SU-DHL-6 (cell line): ENCODE data around the gene RTEL1.

Source experiments
- H2AFZ ChIP-seq: fragments of 200-600 bp; sonication (generic); 2 replicates; pipeline ENCODE4 v1.6.1; 2014; ENCODE audit warnings: low read depth, mild to moderate bottlenecking, moderate library complexity, mixed read lengths, antibody characterized with exemption, low read length; ENCODE audit not compliant: severe bottlenecking
- H3F3A ChIP-seq: fragments of 200-600 bp; shearing (Covaris generic); 2 replicates; pipeline ENCODE4 v1.6.0; 2016; ENCODE audit warnings: antibody characterized with exemption, mild to moderate bottlenecking; ENCODE audit not compliant: insufficient read depth
- H3K27ac ChIP-seq: fragments of 200-600 bp; sonication (generic); 2 replicates; pipeline ENCODE4 v1.5.1; 2016; ENCODE audit warnings: low read depth, mild to moderate bottlenecking, low read length, moderate library complexity, mixed read lengths
- H3K27me3 ChIP-seq: fragments of 200-600 bp; sonication (generic), shearing (Covaris generic); 2 replicates; pipeline ENCODE4 v1.6.0; 2014; ENCODE audit warnings: mild to moderate bottlenecking, low read length
- H3K36me3 ChIP-seq: fragments of 200-600 bp; sonication (generic); 2 replicates; pipeline ENCODE4 v1.6.1; 2014; ENCODE audit warnings: mild to moderate bottlenecking, low read length, mixed read lengths
- H3K4me2 ChIP-seq: fragments of 300-600, 200-600 bp; shearing (Covaris generic), sonication (generic); 2 replicates; pipeline ENCODE4 v1.6.0; 2014; ENCODE audit warnings: low read length, low read depth, mild to moderate bottlenecking; ENCODE audit not compliant: poor library complexity, severe bottlenecking
- H3K4me3 ChIP-seq: fragments of 200-600 bp; sonication (generic); 2 replicates; pipeline ENCODE4 v1.5.1; 2014; ENCODE audit warnings: antibody characterized with exemption, low read length, mild to moderate bottlenecking, mixed read lengths; ENCODE audit not compliant: insufficient read depth, poor library complexity, severe bottlenecking
- H3K79me2 ChIP-seq: fragments of 200-600 bp; sonication (generic); 2 replicates; pipeline ENCODE4 v1.6.1; 2014; ENCODE audit warnings: mild to moderate bottlenecking, low read length, moderate library complexity; ENCODE audit not compliant: insufficient read depth
- H3K9ac ChIP-seq: fragments of 200-600 bp; sonication (generic); 2 replicates; pipeline ENCODE4 v1.7.0; 2014; ENCODE audit warnings: mild to moderate bottlenecking, low read length
- H3K9me2 ChIP-seq: fragments of 200-600 bp; sonication (generic); replicated peaks from 2 replicates; pipeline ENCODE4 v1.6.1; 2014; ENCODE audit warnings: low read length; ENCODE audit not compliant: insufficient read depth
- H3K9me3 ChIP-seq: fragments of 200-600 bp; sonication (generic); 2 replicates; pipeline ENCODE4 v1.6.1; 2014; ENCODE audit warnings: low read length, mixed read lengths; ENCODE audit not compliant: insufficient read depth
- H4K20me1 ChIP-seq: fragments of 200-600 bp; sonication (generic); 2 replicates; pipeline ENCODE4 v1.6.1; 2014; ENCODE audit warnings: low read depth, mild to moderate bottlenecking, antibody characterized with exemption, low read length, moderate library complexity, mixed read lengths
- CTCF ChIP-seq: fragments of 200-600 bp; sonication (generic); IDR thresholded peaks from one replicate; pipeline ENCODE4 v1.5.1; 2017; ENCODE audit warnings: antibody characterized with exemption, mild to moderate bottlenecking, low read length, moderate library complexity; ENCODE audit not compliant: insufficient read depth, poor library complexity, severe bottlenecking
- EZH2phosphoT487 ChIP-seq: fragments of 200-600 bp; sonication (generic), shearing (Covaris generic); conservative IDR thresholded peaks from 2 replicates; pipeline ENCODE4 v1.6.1; 2018; ENCODE audit warnings: mild to moderate bottlenecking, antibody characterized with exemption, low read length, moderate library complexity, mixed read lengths

RTEL1 gene

GRCh38 chr20:63686094-63686491, 28.0 kb downstream of the RTEL1 start:
- no peaks in the 10 kb centered on the region for H3F3A ChIP-seq
- H3K9ac ChIP-seq = no peak overlapping the region
- no peaks in the 10 kb centered on the region for H4K20me1 ChIP-seq
- no peaks in the 10 kb centered on the region for H3K27me3 ChIP-seq
- no peaks in the 10 kb centered on the region for H3K36me3 ChIP-seq
- no peak overlapping the region for H2AFZ ChIP-seq
- H3K4me2 ChIP-seq = no peak overlapping the region
- H3K27ac ChIP-seq = no peak overlapping the region
- TF ChIP-seq CTCF (no peak), EZH2phosphoT487 (no peak)
- H3K9me2 ChIP-seq = no peaks in the 10 kb centered on the region
- H3K9me3 ChIP-seq = no peaks in the 10 kb centered on the region
- no peaks in the 10 kb centered on the region for H3K79me2 ChIP-seq
- H3K4me3 ChIP-seq = no peak overlapping the region

- Histone ChIP-seq H3K27me3 (no peaks in the 10 kb centered on the region), H3K4me2 (no peak overlapping the region), H3K9ac (no peak overlapping the region), H2AFZ (no peak overlapping the region), H3K4me3 (no peak overlapping the region), H3K79me2 (no peaks in the 10 kb centered on the region), H3K27ac (no peak overlapping the region), H3K9me2 (no peaks in the 10 kb centered on the region), H3F3A (no peaks in the 10 kb centered on the region), H3K36me3 (no peaks in the 10 kb centered on the region), H4K20me1 (no peaks in the 10 kb centered on the region), H3K9me3 (no peaks in the 10 kb centered on the region)
- TF ChIP-seq CTCF = no peak
- TF ChIP-seq EZH2phosphoT487 = no peak
These were observed 28.6 kb downstream of the RTEL1 start for GRCh38 chr20:63686492-63687321.

- no peak overlapping the region for H3K4me2 ChIP-seq
- H3K79me2 ChIP-seq = no peaks in the 10 kb centered on the region
- no peak overlapping the region for H3K9ac ChIP-seq
- H4K20me1 ChIP-seq = no peaks in the 10 kb centered on the region
- TF ChIP-seq CTCF (no peak), EZH2phosphoT487 (no peak)
- H3K27me3 ChIP-seq = no peaks in the 10 kb centered on the region
- H3K36me3 ChIP-seq = no peaks in the 10 kb centered on the region
- no peak overlapping the region for H2AFZ ChIP-seq
- H3K9me3 ChIP-seq = no peaks in the 10 kb centered on the region
- H3F3A ChIP-seq = no peaks in the 10 kb centered on the region
- H3K4me3 ChIP-seq = no peak overlapping the region
- H3K27ac ChIP-seq = no peak overlapping the region
- no peaks in the 10 kb centered on the region for H3K9me2 ChIP-seq
These were observed 29.5 kb downstream of the RTEL1 start for GRCh38 chr20:63687419-63688178.
